GM19043 (cell line): ENCODE data around the gene RRM2.

Source experiments
- ATAC-seq: cut with Tn5 transposase; IDR thresholded peaks from one replicate; pipeline ENCODE4 v1.9.1; 2021; ENCODE audit warnings: low read depth; ENCODE audit not compliant: unreplicated experiment

RRM2 gene

GRCh38 chr2:10168221-10168620, 45.7 kb downstream of the RRM2 start:
- ATAC-seq = no peak

- no peak for ATAC-seq
Measured at GRCh38 chr2:10169053-10169578, 46.6 kb downstream of the RRM2 start.

GRCh38 chr2:10169581-10169980, 47.0 kb downstream of the RRM2 start:
- no peak for ATAC-seq

GRCh38 chr2:10170256-10170655, 47.7 kb downstream of the RRM2 start:
- ATAC-seq = no peak

DNA sequence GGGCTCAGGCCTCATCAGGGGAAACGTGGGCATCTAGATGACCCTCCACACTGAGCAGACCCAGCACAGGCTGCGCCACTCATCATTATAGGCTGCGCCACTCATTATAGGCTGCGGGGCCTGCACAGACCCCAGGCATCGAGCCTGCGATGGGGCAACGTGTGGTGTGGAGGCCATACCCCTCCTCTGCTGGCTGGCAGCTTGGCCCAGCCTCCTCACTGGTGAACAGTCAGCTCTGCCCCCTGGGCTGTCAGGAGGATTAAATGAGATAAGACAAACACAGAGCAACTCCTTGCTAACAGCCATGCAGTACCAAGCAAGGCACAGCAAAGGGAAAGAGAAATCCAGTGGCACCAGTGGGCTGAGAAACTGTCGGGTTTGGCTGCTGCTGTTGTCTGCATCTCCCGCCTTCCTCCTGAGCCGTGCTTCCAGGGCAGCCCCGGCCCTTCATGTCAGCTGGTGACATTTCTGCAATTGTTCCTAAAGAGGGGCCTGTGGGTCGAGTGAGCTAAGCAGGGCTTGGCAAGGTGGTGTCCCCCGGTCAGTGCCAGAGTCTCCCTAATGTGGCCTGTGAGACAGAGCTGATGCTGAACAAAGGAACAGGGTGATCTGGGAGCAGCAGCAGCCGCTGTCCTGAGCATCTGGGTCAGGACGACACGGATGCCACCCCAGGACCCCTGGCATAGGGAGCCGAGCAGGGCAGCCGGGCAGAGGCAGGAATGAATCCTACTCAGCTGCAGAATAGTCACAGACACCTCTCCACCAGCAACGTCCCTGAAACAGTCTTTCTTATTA, 48.7 kb downstream of the RRM2 start:
- ATAC-seq = no peak

- no peak for ATAC-seq
Measured at GRCh38 chr2:10172033-10172871, 49.7 kb downstream of the RRM2 start.

- no peak for ATAC-seq
Measured at GRCh38 chr2:10173258-10174005, 50.9 kb downstream of the RRM2 start.

DNA sequence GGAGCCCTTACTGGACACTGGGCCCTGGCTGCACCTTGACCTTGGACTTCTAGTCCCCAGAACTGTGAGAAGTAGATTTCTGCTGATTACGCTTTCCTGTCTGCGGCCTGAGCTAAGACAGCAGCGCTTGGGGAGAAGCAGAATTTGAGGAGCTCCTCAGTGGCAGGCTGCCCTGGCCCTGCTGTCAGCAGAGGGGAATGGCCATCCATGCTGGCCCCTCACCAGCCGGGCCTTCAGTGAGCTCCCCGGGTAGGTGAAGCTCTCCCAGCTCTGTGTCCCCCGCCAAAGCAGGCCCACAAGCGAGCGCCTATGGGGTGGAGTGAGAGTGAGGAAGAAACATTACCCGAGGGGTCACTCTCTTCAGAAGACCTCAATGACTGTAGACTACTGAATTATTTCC, 51.6 kb downstream of the RRM2 start:
- no peak for ATAC-seq

GRCh38 chr2:10175441-10175840, 52.9 kb downstream of the RRM2 start:
- ATAC-seq = no peak

- ATAC-seq = no peak
Measured at GRCh38 chr2:10178751-10179150, 56.2 kb downstream of the RRM2 start.

DNA sequence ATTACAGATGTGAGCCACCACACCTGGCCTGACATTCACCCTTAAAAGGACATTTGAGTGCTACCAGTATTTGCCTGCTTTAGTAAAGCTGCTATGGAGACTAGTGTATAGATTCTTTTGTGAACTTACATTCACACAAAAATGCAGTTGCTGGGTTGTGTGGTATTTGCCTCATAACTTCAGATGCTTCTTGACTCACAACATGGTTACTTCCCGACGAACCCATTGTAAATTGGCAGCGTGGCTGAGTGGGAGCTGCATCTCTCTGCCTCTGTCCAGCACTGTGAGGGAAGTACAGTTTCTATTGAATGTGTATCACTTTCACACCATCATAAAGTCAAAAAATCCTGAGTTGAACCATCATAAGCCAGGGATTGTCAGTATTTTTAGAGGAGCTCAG, 56.9 kb downstream of the RRM2 start:
- ATAC-seq = no peak

- no peak for ATAC-seq
Measured at GRCh38 chr2:10180229-10180628, 57.7 kb downstream of the RRM2 start.
